Retinal pigment epithelial cell (primary cell): Measurements from ENCODE around the gene ZNF516.

Source experiments
- DNase-seq: peaks from one replicate; pipeline ENCODE4 v3.0.0-alpha.2; 2010; ENCODE audit warnings: low read depth
- H3K4me3 ChIP-seq: 2 replicates; pipeline ENCODE4 v1.5.1; 2011; ENCODE audit warnings: mild to moderate bottlenecking, low read length, control low read depth, moderate library complexity
- CTCF ChIP-seq: conservative IDR thresholded peaks from 2 replicates; pipeline ENCODE4 v1.5.1; 2011; ENCODE audit warnings: low read depth, low read length, control low read depth, inconsistent platforms

ZNF516 gene

DNA sequence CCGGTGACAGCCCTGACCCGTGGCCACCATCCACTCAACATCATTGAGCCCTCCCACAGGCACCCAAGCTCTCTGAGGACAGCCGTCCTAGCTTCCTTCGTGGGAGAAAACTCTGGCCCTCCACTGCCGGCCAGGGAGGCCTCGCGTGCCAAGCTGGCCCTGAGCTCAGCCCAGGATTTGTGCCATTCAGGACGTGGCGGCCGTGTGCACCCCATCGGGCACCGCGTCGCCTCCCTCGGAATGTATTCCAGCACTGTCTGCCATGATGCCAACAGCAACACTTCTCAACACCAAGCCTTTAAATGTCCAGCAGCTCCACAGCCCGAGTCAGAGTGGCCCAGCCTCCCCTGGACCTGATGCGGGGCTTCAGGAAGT lies 35.7 kb downstream of the ZNF516 start:
- DNase-seq = no peak
- no peak for TF ChIP-seq CTCF
- no peak overlapping the region for H3K4me3 ChIP-seq

GRCh38 chr18:76458522-76459311 lies 36.3 kb downstream of the ZNF516 start:
- TF ChIP-seq CTCF = no peak
- H3K4me3 ChIP-seq = no peak overlapping the region
- DNase-seq = no peak

GRCh38 chr18:76457957-76458356 lies 37.1 kb downstream of the ZNF516 start:
- no peak for DNase-seq
- no peak for TF ChIP-seq CTCF
- H3K4me3 ChIP-seq = no peak overlapping the region

- no peak overlapping the region for H3K4me3 ChIP-seq
- no peak for DNase-seq
- TF ChIP-seq CTCF = no peak
Observed at GRCh38 chr18:76457475-76457874, 37.6 kb downstream of the ZNF516 start.

DNA sequence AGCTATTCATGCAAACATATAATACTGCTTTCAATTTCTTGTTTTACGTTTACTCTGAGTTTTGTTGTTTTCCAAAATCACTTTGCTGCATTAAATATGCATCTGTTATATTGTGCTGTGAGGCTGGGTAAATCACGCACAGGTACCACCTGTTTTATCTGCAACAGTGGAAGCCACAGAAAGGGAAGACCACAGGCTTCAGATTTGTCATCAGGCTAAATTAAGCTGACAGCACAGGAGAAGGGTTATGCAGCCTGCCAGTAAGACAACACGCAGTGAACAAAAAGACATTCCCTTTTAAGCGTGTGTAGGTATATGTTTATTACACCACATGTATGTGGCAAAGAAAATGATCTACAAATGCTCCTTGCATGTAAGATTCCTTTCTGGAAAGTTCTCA lies 38.2 kb downstream of the ZNF516 start:
- no peak overlapping the region for H3K4me3 ChIP-seq
- no peak for DNase-seq
- TF ChIP-seq CTCF = no peak

DNA sequence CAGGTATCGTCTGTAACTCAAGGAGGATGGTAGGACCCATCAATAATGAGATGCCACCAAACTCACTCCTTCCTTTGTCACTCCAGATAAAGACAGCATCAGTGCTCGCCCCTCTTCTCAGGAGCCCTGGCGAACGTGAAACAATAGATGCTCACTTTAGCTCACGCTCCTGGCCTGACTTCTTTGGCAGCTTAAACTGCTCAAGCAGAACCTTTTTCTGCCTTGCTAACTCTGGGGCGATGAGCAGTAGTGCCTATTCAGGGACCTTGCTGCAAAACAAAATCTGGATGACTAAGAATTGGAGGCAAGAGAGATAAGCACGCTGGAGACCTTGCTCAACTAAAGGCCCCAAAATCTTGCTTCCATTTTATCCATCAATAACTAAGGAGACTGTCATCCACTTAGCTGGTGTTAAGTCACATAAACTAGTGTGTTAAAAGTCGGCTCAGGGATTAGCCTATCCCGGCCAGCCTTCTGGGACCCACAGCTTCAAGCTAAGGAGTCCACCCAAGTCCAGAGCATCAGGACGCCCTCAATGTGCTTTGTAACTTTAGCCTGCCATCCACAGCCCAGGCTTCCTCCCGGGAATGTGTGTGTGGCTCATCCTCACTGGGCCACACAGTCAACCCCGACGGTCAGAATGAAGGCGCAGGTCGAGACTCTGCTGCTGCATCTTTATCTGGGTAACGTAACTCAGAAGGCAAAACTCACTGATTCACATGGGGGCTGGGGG lies 38.9 kb downstream of the ZNF516 start:
- no peak for DNase-seq
- no peak for TF ChIP-seq CTCF

DNA sequence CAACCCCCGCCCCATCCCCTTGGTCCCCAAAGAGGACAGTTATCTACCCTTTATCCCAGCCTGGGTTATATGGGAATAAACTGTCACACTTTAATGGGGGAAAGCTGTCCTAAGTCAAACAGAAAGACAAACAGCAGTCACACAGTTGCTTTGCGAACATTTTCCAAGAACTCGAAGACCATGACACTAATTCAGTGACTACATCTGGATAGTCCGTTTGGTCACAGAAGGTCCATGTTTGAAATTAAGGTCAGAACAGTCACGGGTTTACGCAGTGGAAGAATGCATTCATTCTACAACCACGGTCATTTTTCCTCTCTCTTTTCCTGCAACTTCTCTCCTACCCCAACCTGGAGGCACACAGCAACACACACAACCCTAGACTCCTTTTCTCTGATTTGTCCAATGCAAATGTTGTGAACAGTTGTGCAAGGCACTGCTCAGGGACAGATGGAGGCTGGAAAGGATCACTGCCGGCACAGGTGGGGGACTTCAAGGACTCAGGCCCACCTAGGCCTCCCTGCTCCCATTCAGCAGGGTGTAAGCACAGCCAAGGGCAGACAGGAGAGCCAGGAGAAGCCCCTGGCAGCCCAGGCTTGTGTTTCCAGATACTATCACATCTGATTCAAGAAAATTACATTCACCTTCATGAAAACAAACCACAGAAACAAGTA lies 39.9 kb downstream of the ZNF516 start:
- no peak overlapping the region for H3K4me3 ChIP-seq
- DNase-seq = no peak
- no peak for TF ChIP-seq CTCF

More for the DNA sequence above, 38.9 kb downstream of the ZNF516 start:
- H3K4me3 ChIP-seq = no peak overlapping the region
